Muscle of arm (tissue), 12 donors: Measurements from ENCODE around the gene CYFIP2. TPM values are rescaled to one million over a fixed set of nuclear protein-coding genes. Genes with fewer than 3 reads are reported as not detected.

Experiments used
- DNase-seq: peaks from one replicate; pipeline ENCODE4 v3.0.0-alpha.2; 2013
- polyA plus RNA-seq, 12 donors: library from polyadenylated mRNA; unstranded; fragments of 120-200 nt; gene quantifications; one replicate each; pipeline ENCODE4 v1.2.1, GENCODE V29; 2013; ENCODE audit not compliant: insufficient read length in 12 of 12

The CYFIP2 gene
- polyA plus RNA-seq, 12 donors = 5.1 to 28.9 (median 7.0) TPM; not detected in 1

DNA sequence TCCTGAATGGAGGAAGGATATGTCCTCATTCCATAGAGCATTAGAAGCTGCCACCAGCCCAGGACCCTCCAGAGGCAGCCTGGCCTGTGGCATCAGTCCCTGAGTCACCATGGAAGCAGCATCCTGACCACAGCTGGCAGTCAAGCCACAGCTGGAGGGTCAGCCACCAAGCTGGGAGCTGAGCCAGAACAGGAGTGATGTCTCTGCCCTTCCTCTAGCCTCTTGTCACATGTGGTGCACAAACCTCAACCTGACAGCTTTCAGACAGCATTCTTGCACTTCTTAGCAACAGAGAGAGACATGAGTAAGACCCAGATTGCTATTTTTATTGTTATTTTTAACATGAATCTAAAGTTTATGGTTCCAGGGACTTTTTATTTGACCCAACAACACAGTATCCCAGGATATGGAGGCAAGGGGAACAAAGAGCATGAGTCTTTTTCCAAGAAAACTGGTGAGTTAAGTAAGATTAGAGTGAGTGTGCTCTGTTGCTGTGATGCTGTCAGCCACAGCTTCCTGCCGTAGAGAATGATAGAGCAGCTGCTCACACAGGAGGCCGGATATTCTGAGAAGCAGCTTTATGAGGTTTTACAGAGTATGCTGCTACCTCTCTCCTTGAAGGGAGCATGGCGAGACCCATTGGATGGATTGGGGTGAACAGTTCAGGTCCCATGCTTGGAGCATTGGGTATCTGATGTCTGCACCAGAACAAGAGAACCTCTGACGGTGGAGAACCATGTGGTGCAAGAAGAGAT, 13.0 kb upstream of the CYFIP2 start:
- no peak for DNase-seq

DNA sequence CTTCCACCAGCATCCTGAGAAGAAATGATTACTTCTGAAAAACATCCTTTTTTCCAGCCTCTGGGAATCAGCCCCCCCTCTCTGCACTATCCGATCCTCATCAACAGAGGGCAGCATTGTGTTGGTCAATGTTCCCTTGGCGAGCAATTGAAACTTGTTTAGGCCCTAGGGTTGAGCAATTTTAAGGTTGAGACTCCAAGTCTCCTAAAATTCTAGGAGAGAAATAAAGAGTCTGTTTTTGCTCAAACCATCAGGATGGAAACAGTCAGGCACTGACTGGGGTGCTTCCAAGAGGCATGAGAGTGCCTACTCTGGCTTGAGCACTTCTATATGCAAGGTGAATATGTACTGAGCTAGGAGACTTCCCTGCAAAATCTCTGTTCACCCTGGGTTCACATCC, 12.4 kb upstream of the CYFIP2 start:
- no peak for DNase-seq

DNA sequence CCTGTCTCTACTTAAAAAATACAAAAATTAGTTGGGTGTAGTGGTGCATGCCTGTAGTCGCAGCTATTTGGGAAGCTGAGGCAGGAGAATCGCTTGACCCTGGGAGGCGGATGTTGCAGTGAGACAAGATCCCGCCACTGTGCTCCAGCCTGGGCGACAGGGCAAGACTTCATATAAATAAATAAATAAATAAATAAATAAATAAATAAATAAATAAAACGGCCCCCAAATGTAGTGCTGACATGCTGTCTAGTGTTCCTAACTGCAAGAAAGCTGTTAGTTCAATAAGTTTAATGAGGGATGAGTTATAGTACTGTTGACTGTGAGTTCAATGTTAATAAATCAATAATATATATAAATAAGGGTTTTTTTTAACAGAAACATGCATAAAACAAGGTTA, 7.5 kb upstream of the CYFIP2 start:
- no peak for DNase-seq

DNA sequence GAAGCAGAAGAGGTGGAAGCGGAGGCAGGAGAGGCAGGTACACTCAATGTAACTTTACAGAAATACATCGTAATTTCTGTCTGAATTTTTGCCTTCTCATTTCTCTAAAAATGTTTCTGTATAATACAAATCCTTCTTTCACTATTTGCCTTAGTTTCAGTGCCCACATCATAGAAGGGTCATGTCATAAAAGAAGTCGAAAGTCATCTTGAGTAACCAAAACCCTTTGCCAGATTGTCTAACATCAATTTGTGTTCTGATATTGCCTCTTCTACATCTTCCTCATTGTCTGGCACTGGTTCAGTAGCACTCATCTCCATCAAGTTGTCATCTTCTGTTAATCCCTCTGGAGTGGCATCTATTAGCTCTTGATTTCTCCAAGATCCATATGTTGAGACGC, 6.2 kb upstream of the CYFIP2 start:
- DNase-seq = no peak

DNA sequence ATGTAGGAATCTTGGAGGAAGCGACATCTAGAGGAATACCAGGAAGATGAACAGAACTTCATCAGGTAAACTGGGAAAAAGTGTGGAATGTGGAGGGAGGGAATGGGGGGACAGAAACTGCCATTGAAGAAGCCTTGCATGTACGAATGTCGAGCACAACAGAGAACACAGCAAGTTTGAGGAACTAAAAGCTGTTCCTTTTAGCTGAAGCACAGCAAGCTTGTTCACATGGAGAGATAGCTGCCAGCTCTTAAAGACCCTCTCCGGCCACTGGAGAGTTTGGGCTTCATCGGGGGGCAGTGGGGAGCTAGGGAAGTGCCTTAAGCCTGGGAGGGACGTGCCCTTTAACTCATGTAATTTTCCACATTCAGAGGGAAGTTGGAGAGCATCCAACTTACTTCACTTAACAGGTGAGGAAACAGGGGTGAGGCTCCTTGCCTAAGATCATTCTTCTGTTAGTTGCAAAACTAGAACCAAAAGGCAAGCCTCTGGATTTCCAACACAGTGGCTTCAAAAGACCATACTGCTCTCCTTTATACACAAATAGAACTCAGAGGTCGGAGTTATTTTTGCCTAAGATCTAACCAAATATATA, 2.3 kb upstream of the CYFIP2 start:
- DNase-seq = no peak

DNA sequence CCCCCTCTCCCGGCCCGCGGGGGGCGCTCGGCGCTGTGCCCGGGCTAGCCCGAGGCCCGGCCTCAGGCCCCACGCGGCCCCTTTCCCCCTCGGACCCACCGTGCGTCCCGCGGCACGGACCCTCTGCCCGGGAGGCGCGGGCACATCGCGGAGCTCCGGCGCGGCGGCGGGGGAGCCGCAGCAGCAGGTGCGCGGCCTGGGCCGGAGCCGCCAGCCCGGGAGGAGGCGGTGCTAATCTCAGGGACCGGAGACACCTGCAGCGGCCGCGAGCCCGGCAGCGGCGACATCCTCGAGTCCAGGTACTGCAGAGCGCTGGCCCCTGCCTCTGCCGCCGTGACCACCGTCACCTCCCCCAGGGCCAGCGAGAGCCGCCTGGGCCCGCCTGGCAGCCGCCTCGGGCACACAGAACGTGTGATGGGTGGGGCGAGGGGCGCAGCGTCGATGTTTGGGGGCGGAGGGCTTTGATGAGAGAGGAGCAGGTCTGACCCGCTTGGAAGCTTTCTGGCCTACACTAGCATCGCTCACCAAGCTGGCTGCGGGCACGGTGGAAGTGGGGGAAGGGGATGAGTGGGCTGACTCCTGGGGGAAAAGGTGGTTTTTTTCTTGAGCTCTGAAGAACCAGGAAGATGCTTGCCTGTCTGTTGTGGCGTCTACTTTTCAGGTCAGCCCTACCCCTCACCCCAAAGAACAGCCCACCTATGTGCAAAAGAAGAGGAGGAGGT, 524 bp downstream of the CYFIP2 start:
- DNase-seq = no peak

DNA sequence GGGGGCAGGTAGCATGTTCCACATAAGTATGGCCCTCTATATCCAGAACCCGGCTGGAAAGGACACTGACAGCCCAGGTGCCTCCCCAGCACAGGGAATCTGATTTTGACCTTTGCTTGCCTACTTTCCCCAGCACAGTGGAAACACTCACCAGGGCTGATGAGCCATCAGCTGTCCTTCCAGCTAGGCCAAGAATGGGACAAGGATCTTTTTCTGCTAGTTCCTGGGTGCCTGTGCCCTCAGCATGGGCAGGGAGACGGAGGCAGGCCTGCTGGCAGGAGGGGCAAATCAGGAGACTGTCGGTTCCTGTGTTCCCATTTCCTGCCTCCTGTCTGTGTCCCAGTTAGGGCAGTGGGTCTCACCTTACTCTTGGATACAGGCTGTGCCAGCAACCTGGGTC, 1.1 kb downstream of the CYFIP2 start:
- DNase-seq = no peak

DNA sequence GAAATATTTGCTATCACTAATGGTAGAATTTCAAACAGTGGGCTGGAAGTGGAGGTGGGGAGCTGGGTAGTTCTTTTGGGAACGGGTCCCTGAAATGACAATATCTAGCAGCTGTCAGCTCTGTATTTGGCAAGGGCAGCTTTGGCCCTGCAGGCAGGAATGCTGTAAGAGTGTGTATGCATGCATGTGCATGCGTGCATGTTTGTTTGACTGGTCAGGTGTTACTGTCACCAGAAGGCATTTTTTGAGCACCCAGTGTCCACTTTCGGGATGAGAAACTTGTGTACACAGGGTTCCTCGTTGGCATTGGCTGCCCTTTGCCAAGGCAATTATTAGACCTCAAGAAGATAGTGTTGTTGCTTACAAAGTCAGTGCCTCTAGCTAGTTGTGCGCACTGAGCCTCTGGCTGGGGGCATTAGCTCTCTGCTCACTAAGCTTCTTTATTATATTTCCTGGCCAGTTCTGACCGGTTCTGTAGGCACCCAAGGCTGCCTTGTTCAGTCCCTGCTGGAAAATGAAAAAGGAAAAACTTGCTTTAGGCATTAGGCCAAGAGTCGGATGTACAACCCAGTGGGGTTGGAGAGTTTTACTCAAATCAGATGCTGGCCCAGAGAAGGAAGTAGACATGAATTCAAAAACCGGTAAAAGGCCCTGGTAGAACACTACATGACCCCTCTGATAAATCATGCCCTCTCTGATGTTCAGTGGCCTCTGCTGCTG, 2.0 kb downstream of the CYFIP2 start:
- DNase-seq = no peak

DNA sequence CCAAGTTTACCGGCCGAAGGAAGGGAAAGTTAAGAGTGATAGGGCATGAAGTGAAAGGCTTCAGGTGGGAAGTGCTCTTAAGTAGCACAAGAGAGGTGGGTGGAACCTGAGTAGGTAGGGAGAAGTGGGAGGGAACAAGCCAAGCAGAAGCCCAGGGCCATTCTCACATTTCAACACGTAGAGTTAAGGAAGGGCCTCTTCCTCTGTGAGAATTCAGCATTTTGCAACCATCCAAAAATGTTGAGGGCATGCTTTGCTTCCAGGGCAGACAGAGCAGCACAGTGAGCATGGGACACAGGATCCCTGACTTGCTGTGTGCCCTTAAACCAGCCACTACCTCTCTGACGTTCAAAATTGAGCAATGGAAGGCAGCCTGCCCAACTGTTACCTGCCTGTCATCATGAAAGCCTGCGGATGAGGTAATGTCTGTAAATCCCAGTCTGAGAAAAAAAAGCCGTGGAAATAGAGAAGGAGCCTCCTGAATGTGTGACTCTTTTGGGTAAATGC, 3.3 kb downstream of the CYFIP2 start:
- no peak for DNase-seq

DNA sequence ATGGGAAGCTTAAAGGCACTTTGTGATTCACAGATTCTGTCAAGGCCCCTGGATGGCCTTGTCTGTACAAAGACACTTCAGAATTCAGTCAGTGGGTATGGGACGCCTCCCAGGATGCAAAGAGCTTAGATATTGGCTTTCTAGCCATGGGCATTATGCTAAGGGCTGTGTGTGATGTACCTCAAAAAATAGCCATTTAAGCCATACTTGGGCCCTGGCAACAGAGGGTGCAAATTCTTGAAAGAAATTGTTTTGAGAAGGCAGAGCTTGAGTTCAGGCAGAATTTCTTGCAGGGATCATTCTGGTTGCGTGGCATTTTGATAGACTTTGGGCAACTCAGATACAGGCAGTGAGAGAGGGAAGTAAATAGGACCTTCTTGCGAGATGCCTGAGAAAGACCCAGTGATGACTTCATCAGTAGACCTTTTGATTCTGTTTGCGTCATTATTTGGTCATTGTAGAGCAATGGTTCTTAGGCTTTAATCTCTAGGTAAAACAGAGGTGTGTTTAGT, 3.9 kb downstream of the CYFIP2 start:
- DNase-seq = no peak

DNA sequence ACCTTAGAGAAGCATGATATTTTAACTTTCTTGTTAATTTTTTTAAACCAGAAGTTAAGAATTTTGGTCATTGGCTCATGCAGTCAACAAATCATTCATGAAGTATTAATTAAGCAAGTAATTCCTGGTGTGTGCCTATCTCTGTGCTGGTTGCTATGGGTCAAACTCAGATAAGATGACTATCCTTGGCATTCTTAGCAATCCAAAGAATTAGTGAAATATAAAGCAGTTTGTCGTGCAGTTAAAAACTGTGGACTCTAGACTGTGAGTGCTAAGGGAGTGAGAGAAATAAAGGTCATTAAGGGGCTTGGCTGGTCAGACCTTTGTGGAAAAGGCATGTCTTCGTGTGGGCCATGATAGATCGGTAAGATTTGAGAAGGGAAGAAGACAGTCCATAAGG, 4.8 kb downstream of the CYFIP2 start:
- DNase-seq = no peak

DNA sequence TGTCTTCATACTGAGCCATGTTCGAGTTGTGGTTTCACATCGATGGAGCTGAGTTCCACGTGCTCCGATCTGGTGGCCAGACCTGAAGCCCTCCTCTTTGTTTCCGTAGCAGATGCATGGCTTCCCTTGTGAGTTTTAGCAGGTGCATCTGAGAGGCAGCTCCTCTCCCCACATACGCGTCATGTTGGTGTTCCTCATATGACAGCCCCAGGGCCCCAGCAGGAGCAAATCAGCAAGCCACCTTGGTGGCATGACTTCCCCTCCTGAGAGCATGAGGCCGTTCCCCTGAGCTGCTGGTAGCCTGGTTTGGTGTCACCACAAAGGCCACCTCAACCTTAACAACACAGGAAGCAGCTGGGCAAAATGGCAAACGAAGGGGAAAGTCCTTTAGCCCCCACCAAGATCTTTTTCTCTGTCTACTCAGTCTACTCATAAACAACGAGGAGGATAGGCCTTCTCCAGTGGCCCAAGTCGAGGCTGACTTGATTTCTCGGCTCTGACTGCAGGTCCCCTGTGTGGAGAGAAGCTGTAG, 5.9 kb downstream of the CYFIP2 start:
- no peak for DNase-seq

DNA sequence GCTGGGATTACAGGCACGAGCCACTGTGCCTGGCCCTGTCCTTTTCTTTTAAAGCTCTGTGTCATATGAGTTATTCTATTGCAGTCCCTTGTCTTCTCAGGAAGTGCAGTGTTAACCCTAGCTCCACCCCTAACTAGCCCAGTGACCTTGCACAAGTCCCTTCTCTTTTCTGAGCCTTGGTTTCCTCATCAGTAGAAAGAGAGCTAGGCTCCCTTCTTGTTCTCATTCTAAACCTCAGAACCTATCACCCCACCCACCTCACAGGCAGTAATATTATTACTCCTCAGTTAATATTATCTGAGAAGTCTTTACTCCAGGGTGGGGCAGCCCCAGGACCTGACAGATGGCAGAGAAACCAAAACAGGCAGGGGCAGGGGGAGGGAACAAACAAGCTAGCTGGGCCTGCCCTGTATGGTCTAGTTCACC, 7.2 kb downstream of the CYFIP2 start:
- DNase-seq = no peak

DNA sequence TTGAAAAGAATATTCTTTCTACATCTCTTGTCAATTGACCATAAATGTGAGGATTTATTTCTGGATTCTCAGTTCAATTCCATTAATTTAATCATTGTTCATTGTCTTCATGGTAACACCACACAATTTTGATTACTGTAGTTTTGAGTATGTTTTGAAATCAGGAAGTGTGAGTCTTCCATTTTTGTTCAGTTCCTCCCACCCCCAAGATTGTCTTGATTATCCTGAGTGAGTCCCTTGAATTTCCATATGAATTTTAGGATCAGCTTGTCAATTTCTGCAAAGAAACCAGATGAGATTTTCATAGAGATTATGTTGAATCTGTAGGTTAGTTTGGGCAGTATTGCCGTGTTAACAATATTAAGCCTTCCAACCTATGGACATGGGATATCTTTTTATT, 9.5 kb downstream of the CYFIP2 start:
- DNase-seq = no peak

DNA sequence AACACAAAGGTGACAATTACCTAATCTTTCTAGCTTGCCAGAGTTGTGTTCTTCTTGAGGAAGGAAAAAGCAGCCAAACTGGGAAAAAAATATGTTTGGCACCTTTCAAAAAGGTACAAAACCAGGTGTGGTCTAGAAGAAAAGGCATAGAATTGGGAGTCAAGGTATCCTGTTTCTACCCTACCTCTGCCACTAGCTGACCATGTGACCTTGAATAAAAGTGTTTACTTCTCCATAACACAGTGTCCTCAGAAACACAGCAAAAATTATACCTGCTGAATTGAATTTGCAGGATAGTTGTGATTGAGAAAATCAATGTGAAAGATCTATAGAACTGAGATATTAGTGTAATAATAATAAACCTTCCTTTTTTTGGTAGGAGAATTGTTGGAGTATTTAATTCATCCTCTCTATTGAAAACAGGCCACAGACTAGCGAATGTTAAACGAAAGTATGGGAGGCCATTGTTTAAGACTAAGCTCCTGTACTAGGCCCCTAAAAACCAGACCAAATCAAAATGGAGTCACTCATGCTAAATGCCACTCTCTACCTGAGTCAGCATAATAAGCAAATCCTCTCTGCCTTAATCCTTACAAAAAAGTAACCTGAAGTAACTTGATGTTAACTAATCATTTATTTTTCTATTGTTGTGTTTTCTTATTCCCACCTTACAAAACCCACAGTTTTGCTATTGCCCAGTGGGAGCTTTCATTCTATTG, 12.6 kb downstream of the CYFIP2 start:
- no peak for DNase-seq

DNA sequence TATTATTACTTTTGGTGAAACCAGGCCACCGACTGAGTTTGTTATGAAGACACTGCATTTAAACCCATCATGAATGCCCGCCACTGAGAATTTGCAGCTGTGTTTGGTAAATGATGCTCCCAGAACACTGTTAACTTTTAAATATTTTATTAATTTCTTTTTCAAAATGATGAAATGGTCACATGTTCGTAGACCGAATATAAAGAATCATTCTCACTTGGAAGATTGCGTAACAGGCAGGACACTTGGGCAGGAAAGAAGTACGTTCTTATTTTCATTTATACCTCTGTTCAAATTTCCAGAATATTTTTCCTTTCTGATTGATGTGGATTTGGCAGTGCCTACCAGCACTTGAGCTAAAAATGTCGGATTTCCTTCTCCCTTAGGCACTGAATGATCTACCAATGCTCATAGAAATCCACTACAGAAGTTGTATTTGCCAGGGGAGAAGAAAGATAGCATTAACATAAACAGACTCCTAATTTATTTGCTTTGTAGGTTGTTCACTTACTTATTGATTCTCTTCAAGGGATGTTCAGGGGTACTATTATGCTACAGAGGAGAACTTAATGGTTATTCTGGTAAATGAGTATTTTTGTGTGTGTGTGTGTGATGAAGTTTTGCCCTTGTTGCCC, 13.8 kb downstream of the CYFIP2 start:
- no peak for DNase-seq

DNA sequence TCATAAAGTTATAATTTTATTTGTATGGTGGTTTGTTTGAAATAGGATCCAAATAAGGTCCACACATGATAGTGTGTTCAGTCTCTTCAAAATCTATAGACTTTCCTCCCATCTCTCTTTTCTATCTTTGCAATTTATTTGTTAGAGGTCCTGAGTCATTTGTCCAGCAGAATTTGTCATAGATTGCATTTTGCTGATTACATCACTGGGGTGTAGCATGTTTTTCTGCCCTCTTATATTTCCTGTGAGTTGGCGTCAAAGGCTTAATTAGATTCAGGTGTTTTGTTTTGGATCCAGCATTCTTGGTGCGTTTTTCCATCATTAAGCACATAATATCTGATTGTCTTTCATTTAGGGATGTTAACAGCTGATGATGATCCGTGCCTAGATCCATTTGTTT, 15.0 kb downstream of the CYFIP2 start:
- DNase-seq = no peak

DNA sequence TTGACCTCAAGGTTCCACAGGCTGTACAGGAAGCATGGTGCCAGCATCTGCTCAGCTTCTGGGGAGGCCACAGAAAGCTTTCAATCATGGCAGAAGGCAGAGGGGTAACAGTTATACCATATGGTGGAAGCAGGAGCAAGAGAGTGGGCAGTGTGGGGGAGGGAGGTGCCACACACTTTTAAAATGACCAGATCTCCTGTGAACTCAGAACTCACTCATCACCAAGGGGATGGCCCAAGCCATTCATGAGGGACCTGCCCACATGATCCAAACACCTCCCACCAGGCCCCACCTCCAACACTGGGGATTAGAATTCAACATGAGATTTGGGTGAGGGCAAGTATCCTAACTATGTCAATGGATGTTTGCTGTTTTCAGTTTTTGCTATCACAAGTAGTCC, 16.2 kb downstream of the CYFIP2 start:
- DNase-seq = no peak

DNA sequence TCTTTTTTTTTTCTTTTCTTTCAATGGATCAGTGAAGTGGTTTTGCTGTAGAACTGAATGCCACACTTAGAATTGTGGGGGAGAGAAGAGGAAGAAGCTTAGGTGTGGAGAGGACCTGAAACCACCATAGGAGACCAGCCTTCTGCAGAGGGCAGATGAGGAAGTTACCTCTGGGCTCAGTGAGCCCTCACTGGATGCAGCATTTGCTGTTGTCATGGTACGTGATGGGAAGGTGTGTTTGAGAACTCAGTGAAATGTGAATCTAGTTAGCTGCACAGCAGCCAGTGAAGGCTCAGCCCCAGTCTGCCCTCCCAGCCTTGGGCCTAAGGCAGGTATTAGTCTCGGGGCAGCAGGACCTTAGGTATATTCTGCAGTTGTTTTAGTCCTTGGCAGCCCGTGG, 17.5 kb downstream of the CYFIP2 start:
- no peak for DNase-seq

DNA sequence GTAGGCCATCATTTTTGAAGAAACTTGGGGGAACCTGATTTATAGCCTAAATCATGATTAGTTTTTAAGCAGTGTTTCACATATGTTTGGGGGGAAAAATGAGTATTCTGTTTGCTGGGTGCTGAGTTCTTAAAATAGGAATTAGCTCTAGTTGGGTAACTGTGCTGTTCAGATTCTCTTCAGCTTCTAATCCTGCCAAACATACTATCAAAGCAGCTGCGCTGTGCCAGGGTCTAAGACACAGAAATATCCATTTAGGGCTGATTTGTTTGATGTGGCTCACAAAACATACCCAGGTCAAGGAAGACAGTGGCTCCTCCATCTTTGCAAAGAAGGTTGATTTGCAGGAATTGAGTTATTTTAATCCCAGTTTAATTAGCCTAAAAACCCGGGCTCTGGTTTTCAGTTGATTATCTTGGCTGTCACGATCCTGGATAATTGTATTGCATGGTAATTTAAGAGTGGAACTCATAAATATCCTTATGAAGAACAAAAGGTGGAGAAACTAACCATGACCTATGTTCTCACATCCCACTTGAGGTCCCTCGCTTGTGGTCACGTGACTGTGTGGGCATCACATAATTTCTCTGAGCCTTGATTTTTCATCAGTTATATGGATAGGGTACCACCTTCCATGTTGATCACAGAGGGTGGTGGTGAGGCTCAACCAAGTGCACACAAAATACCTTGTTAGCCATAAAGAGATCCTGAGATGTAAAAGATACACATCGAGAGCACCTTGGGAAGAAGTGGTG, 18.7 kb downstream of the CYFIP2 start:
- DNase-seq = no peak
